Activated B cell treated with CpG ODN at 0.5 μM for 24 hours (primary cell): ENCODE measurements around the gene FAR1. TPM values are rescaled to one million over a fixed set of nuclear protein-coding genes. Genes with fewer than 3 reads are reported as not detected.

Experiments
- ATAC-seq: fragments of 200-7000 bp; cut with Tn5 transposase; one replicate; pipeline ENCODE4 v1.10.0; 2021; ENCODE audit warnings: low read depth, mild to moderate bottlenecking, moderate library complexity
- CTCF ChIA-PET: fragments of 350-600 bp; sonication (Branson Sonifier 250); formaldehyde crosslinking; loops from one replicate; lab custom pipeline; 2021; ENCODE audit warnings: antibody characterized with exemption; lab: Charles Lee
- POLR2A ChIA-PET: fragments of 350-600 bp; sonication (Branson Sonifier 250); formaldehyde crosslinking; loops from one replicate; lab custom pipeline; 2021; ENCODE audit warnings: antibody characterized with exemption; lab: Charles Lee
- DNase-seq: peaks from one replicate; pipeline ENCODE4 v3.0.0; 2022
- H3K27ac Mint-ChIP-seq: one replicate; pipeline ENCODE4 v1.8.0; 2020; ENCODE audit warnings: mixed read lengths
- H3K27me3 Mint-ChIP-seq: one replicate; pipeline ENCODE4 v1.8.0; 2021; ENCODE audit warnings: mixed read lengths
- H3K36me3 Mint-ChIP-seq: one replicate; pipeline ENCODE4 v1.8.0; 2021; ENCODE audit warnings: low read depth, mixed read lengths
- H3K4me1 Mint-ChIP-seq: one replicate; pipeline ENCODE4 v1.8.0; 2021; ENCODE audit warnings: mixed read lengths
- H3K4me3 Mint-ChIP-seq: one replicate; pipeline ENCODE4 v1.8.0; 2020; ENCODE audit warnings: mild to moderate bottlenecking, mixed read lengths
- H3K9me3 Mint-ChIP-seq: one replicate; pipeline ENCODE4 v1.8.0; 2020; ENCODE audit warnings: mixed read lengths
- intact Hi-C: fragments of 100-400 bp; cut with micrococcal nuclease; formaldehyde crosslinking; loops from one replicate; pipeline ENCODE4 v1.15.1; 2024
- total RNA-seq: library from RNA; stranded (reverse); gene quantifications from 2 replicates; pipeline ENCODE4 v1.2.3, GENCODE V29; 2022
- TF ChIP-seq, protein P1 (sequence below): fragments of 200-600 bp; IDR thresholded peaks from one replicate; pipeline ENCODE4 v1.8.0; 2022; ENCODE audit warnings: antibody characterized with exemption, mild to moderate bottlenecking

FAR1 gene
- total RNA-seq, 1 donor from 2014 or later, result 48.4 TPM

DNA sequence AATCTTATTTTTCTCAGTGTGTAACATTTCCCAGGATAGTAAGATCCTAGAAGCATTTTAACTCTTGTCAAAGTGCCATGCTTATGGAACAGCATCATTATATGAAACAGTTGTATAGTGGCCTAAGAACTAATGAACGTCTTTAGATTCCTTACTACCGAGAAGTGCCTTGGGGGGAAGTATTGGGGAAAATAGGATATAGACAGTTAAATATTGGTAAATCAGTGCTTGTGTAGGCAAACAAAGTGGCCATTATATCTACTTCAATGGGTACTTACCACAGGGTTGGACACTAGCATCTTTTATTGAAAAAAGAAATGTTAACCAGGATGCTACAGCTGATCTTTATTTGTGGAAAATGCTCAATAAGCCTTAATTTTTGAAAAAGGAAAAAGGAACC, 11.3 kb downstream of the FAR1 start:
- H3K27ac Mint-ChIP-seq, result no peak overlapping the region
- ChIA-PET CTCF (no interaction called here), POLR2A (no interaction called here)
- H3K27me3 Mint-ChIP-seq, result no peaks in the 10 kb centered on the region
- intact Hi-C loops, result loop anchor here (1.0 to 5.0 kb wide), 2 partner anchors 10 to 717 kb away; no protein-coding TSS in a partner anchor
- TF ChIP-seq, protein P1, sequence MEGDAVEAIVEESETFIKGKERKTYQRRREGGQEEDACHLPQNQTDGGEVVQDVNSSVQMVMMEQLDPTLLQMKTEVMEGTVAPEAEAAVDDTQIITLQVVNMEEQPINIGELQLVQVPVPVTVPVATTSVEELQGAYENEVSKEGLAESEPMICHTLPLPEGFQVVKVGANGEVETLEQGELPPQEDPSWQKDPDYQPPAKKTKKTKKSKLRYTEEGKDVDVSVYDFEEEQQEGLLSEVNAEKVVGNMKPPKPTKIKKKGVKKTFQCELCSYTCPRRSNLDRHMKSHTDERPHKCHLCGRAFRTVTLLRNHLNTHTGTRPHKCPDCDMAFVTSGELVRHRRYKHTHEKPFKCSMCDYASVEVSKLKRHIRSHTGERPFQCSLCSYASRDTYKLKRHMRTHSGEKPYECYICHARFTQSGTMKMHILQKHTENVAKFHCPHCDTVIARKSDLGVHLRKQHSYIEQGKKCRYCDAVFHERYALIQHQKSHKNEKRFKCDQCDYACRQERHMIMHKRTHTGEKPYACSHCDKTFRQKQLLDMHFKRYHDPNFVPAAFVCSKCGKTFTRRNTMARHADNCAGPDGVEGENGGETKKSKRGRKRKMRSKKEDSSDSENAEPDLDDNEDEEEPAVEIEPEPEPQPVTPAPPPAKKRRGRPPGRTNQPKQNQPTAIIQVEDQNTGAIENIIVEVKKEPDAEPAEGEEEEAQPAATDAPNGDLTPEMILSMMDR, result no peak
- DNase-seq, result no peak
- H3K9me3 Mint-ChIP-seq, result no peaks in the 10 kb centered on the region
- H3K4me1 Mint-ChIP-seq, result peaks cover 46% of the 10 kb centered on the region
- H3K4me3 Mint-ChIP-seq, result no peak overlapping the region
- no peaks in the 10 kb centered on the region for H3K36me3 Mint-ChIP-seq
- ATAC-seq, result no peak

DNA sequence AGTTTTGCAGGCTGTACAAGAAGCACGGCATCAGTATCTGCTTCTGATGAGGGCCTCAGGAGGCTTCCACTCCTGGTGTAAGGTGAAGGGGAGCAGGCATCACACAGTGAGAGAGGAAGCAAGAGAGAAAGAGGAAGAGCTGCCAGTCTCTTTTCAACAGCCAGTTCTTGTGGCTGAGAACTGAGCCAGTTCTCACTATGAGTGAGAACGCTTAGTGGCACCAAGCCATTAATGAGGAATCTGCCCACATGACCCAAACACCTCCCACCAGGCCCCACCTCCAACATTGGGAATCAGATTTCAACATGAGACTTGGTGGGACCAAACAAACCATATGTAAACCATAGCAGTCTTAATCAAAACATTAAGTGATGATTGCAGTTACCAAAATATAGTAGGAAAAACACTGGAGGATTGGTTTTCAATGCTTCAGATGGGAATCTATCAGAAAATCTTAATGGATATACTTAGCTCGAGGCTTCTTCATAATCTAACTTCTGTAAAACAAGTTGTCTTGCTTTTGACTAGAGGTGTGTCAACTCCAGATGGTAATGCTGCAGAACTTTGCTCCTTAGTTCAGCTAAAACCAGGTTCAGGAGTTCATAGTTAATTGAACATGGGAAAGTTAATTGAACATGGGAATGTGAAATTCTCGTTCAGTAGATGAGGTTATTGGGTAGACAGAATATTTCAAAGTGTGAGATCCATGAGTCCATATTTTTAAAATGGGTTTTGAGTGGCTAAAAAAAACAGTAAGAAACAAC, 12.2 kb downstream of the FAR1 start:
- CTCF ChIA-PET, result no interaction called here
- Mint-ChIP-seq H3K27me3 (no peaks in the 10 kb centered on the region), H3K36me3 (peaks cover 7% of the 10 kb centered on the region), H3K9me3 (no peaks in the 10 kb centered on the region), H3K4me3 (no peak overlapping the region), H3K4me1 (peaks cover 42% of the 10 kb centered on the region), H3K27ac (peak overlapping the region; percentile 85)
- intact Hi-C loops, result loop anchor here (1.0 to 5.0 kb wide), 2 partner anchors 11 to 718 kb away; no protein-coding TSS in a partner anchor
- TF ChIP-seq, protein P1, result no peak
- ATAC-seq, result peak; percentile 74
- POLR2A ChIA-PET, result interaction anchor here (1.4 kb wide), 1 partner anchor 12 kb away, joined by 4 read pairs; the partner anchor contains the start of gene FAR1
- no peak for DNase-seq

DNA sequence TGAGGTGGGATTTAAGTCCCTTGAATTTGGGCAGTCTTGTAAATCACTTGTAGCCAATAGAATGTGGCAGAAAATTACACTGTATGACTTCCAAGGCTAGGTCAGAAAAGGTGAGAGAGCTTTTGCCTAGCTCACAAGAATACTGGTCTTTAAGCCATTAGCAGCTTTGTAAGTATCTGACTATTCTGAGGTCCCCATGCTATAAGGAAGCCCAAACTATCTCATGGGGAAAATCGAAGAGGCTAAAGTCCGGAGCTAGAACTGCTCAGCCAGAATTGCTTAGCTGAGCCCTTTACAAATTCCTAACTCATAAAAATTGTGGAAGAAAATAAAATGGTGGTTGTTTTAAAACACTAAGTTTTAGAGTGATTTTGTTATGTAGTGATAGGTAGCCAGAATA, 13.0 kb downstream of the FAR1 start:
- ChIA-PET CTCF (no interaction called here), POLR2A (interaction anchor here (1.4 kb wide), 1 partner anchor 13 kb away, joined by 4 read pairs; the partner anchor contains the start of gene FAR1)
- intact Hi-C loops, result loop anchor here (5.0 kb wide), 1 partner anchor 719 kb away; no protein-coding TSS in a partner anchor
- no peak for ATAC-seq
- Mint-ChIP-seq H3K36me3 (peaks cover 12% of the 10 kb centered on the region), H3K4me1 (peaks cover 39% of the 10 kb centered on the region), H3K27me3 (no peaks in the 10 kb centered on the region), H3K27ac (no peak overlapping the region), H3K4me3 (no peak overlapping the region), H3K9me3 (no peaks in the 10 kb centered on the region)
- TF ChIP-seq, protein P1, result no peak
- no peak for DNase-seq

DNA sequence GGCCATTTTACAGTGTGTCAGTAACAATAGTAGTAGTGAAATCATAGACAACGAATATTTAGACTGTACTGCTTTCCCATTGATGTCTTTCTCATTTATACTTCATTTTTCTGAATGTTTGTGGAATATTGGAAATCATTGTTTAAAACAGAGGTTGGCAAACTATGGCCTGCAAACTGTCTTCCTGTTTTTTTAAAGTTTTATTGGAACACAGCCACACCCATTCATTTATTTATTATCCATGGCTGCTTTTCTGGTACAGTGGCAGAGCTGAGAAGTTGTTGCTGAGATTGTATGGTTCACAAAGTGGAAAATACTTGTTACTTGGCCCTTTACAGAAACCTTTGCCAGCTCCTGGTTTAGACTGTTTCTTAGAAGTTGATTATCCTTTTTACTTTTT, 13.7 kb downstream of the FAR1 start:
- Mint-ChIP-seq H3K4me3 (no peak overlapping the region), H3K27ac (no peak overlapping the region), H3K4me1 (peaks cover 34% of the 10 kb centered on the region), H3K27me3 (no peaks in the 10 kb centered on the region), H3K36me3 (peaks cover 12% of the 10 kb centered on the region), H3K9me3 (no peaks in the 10 kb centered on the region)
- ChIA-PET POLR2A (interaction anchor here (0.7 kb wide), 1 partner anchor 1118 kb away, joined by 3 read pairs; no protein-coding TSS in a partner anchor), CTCF (no interaction called here)
- no peak for DNase-seq
- TF ChIP-seq, protein P1, result no peak
- no peak for ATAC-seq
- intact Hi-C loops, result loop anchor here (5.0 kb wide), 1 partner anchor 720 kb away; no protein-coding TSS in a partner anchor

DNA sequence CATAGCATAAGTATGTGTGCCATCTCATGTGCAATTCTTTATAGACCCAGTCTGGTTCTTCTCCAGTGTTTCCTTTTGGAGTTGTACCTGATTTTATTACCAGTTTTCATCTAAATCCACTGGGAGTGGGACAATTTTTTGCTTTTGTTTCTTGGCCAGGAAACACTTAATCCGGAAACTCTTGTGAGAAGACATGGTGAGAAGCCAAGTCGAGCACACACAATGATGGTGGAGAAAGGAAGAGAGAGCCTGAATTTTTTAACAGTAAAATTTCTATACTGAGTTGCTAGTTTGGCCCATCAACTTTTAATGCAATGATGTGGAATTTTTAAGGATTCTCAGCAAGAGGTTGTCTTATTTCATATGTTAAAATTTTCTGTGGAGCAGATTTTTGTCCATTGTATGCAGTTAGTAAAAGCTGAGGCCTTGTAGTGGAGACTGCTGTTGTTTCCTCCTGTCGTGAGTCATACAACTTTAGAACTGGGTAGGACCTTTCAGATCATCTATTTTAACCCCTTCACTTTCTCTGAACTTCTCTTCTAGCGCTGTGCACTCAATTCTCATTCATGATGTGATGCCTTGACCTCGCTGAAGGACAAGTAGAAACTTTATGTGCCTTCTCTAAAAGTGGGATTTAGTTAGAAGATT, 17.1 kb downstream of the FAR1 start:
- no peaks in the 10 kb centered on the region for H3K9me3 Mint-ChIP-seq
- DNase-seq (no peak), ATAC-seq (no peak)
- intact Hi-C loops, result no loop called here
- TF ChIP-seq, protein P1, result no peak
- H3K4me3 Mint-ChIP-seq, result no peak overlapping the region
- ChIA-PET POLR2A (no interaction called here), CTCF (no interaction called here)
- H3K4me1 Mint-ChIP-seq, result peaks cover 17% of the 10 kb centered on the region
- no peak overlapping the region for H3K27ac Mint-ChIP-seq
- H3K27me3 Mint-ChIP-seq, result no peaks in the 10 kb centered on the region
- peaks cover 23% of the 10 kb centered on the region for H3K36me3 Mint-ChIP-seq
